KG1 (cell line): ENCODE measurements around the gene ITM2A.

Experiments
- DNase-seq: peaks from one replicate; lab custom pipeline; 2025; lab: John Stamatoyannopoulos, UW

Gene ITM2A

DNA sequence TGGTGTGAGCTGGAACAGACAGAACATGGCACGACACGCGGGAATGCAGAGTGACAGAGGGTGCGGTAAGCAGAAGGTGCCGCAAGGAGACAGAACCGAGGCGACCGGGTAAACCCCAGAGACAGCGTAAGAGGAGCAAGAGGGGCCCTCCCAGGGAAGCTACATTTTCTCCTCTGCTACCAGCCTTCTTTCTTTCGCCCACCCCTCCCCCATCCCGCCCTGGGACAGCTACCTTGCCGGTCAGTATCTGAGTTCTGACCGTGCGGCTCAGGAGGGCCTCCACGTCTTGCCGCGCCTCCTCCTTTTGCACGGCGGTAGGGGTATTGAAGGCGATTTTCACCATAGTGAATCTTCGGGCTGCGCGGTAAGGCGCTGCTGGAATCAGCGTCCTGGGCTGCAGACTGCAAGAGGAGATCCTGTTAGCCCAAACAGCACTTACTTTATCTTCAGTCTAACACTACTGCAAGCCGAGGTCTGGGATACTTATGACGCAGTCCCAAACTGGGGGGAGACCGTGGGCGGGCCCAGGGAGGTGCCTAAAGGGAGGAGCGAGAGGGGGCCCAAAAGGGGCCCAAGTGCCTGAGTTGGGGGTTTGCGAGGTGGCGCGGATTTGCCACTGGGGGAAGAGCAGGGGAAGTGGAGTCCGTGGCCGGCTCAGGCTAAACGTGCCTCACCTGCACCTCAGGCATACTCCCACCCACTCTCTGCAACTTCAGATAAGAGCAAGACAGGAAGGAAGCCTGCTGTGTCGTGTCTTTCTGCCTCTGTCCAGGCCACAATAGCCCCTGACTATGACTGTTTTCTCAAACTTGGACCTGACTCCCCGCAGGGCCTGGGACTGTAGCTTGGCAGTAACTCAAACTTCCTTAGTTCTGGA is at the start of gene ITM2A:
Gene ITM2A (minus strand): TSS at position 462 of the 877 bp plus-strand sequence. CDS start 119 bp downstream, at position 343.
- DNase-seq = peak; percentile 15

DNA sequence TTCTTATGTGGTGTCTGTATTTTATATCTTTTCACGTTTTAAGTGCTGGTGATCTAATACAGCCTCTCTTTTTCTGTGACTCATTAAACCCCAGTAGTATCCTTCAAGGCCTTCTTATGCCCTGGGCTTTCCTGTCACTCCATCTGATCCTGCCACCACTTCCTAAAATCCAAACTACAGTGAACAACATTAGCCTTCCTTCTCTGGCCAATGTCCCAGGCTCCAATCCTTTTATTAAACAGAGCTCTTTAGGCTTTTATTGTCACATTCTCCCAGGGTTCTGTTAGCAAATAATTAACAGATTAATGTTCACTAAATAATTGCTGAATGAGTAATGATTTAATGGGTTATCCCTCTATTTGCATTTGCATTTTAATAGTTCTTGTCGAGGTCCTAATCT is 47.9 kb upstream of the ITM2A start:
- DNase-seq = no peak

- no peak for DNase-seq
These were observed 46.8 kb upstream of the ITM2A start for GRCh38 chrX:79413963-79414362.

GRCh38 chrX:79412972-79413371 is 45.8 kb upstream of the ITM2A start:
- DNase-seq = peak; percentile 1

GRCh38 chrX:79412166-79412565 is 45.0 kb upstream of the ITM2A start:
- no peak for DNase-seq

DNA sequence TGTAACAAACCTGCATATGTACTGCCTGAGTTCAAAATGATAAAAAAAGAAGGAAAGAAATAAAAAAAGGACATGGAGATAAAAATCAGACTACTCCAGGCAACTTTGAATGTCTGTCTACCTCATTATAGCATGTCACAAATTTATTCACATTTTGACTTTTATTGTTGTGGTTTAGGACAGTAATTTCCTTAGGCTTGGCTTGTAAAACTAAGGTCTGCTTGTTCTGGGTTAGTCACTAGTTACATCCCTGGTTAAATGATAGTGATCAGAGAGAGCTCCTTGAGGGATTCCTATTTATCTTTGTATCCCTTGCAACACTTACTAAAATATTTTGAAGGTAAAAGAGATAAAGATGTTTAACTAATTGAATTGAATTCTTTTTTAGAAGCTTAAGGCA is 42.5 kb upstream of the ITM2A start:
- no peak for DNase-seq

DNA sequence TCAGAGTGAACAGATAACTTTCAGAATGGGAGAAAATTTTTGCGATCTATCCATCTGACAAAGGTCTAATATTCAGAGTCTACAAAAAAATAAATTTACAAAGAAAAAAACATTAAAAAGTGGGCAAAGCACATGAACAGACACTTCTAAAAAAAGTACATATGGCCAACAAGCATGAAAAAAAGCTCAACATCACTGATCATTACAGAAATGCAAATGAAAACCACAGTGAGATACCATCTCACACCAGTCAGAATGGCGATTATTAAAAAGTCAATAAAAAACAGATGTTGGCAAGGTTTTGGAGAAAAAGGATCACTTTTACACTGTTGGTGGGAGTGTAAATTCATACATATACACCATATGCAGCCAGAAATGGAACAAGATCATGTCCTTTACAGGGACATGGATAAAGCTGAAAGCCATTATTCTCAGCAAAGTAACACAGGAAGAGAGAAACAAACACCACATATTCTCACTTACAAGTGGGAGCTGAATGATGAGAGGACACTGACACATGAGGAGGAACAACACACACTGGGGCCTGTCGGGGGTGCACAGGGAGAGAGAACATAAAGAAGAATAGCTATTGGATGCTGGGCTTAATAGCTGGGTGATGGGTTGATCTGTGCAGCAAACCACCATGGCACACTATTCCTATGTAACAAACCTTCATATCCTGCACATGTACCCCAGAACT is 41.6 kb upstream of the ITM2A start:
- DNase-seq = no peak

- no peak for DNase-seq
These were observed 33.5 kb upstream of the ITM2A start for GRCh38 chrX:79400623-79401022.

- no peak for DNase-seq
These were observed 8.2 kb upstream of the ITM2A start for GRCh38 chrX:79375340-79375739.

DNA sequence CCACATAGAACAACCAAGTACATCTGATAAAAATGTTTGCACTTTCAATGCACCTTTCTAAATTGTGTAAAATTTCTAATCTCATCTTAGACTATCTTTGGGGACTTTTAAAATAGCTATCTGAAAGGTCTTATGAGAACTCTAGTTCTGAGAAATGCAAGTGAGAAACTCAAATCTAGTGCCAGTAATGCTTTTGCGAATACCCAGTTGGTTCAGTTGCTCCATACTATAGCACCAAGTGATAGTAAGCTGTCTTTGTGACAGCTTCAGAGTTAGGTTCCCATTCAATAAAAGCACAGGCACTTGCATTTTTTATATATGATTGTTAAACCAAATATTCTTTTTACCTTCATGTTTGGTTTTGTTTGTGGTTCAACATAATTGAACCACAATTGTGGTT is 4.5 kb upstream of the ITM2A start:
- DNase-seq = no peak

DNA sequence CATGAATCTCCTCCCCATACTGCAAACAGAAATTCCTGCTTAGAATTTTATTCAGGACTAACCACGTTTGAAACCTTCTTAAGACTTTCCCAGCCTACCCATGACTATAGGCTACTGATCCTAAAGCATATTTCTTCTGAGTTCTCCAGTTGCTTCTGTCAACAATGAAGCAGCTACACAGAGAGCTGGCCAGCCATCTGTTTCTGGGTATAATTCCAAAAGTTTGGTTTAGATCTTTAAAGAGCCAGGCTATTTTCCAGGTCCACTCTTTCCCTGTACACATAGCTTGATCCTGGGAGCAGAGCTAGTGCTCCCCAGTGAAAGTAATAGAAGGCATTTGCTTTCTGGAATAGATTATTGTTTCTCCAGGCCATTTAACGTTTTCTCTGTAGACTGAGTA is 4.0 kb upstream of the ITM2A start:
- no peak for DNase-seq

DNA sequence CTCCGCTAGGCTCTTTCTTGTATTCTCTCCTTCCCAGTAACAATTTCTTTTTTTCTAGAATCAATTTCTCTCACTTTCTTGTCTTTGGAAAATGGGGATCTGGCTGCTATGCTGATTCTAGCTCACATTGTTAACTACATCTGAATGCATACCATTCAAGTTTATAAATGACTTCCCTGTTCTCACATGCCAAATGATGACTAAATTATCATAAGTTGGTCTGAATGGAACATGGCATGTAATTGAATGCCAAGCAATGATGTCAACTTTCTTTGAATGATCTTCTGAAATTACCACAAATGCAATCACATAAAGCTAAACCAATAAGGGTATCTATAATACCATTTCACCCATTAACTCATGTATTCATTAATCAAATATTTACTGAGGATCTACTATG is 2.7 kb upstream of the ITM2A start:
- no peak for DNase-seq

GRCh38 chrX:79368441-79368840 is 1.3 kb upstream of the ITM2A start:
- no peak for DNase-seq

DNA sequence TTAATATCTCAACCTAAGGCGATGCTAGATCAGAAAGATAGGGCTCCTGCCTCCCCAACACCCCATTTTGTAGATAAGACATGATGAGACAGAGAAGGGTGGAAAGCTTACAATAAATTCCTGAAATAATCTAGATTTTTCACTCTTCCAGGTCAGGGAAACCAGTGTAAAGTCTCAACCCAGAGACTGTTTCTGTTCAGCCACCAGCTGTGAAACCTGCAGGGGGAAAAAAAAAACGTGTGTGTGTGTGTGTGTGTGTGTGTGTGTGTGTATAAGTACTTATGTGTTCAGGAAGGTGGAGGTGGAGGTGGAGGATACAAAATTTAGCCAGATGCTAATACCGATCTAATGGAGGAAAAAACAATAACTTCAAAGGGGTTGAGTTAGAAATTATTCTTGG is 773 bp upstream of the ITM2A start:
- DNase-seq = no peak

GRCh38 chrX:79366556-79366872 is 620 bp downstream of the ITM2A start:
- no peak for DNase-seq

DNA sequence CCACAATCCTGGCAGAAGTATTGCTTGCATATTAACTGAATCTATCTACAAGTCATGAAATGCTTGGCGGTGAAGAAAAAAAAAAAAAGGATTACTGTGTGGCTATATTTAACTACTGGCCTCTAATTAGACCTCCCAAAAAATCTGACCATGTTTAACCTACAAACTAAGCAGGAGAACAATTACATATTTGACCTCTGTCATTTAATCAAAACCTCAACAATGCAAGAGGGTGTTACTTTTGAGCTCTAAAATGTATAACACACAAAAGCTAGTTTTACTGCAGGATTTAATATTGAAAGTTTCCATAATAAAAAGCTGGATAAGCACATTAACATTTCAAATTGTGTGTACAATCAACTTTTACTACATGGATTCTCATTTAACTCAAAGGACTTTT is 1.5 kb downstream of the ITM2A start:
- DNase-seq = no peak

GRCh38 chrX:79364306-79364705 is 2.8 kb downstream of the ITM2A start:
- DNase-seq = no peak

DNA sequence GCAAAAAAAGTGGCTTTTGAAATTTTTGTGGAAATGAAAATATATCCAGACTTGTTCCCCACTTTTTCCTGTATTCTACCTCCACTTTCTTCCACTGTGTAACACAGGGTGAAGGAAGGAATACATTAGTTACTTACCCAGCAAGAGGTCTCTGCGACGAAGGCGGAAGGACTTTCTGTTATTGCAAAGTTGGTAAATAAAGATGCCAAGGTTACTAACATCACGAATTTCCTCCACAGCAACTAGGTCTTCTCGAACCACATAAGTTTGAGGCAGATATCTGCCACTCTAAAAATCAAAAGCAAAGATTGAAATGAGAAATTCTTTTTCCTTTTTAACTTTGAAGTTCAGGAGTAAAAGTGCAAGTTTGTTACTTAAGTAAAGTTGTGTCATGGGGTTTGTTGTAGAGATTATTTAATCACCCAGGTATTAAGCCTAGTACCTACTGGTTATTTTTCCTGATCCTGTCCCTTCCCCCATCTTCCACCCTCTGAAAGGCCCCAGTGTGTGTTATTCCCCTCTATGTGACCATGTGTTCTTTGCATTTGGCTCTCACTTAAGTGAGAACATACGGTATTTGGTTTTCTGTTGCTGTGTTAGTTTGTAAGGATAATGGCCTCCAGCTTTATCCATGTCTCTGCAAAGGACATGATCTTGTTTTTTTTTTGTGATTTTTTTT is 5.8 kb downstream of the ITM2A start:
- no peak for DNase-seq

DNA sequence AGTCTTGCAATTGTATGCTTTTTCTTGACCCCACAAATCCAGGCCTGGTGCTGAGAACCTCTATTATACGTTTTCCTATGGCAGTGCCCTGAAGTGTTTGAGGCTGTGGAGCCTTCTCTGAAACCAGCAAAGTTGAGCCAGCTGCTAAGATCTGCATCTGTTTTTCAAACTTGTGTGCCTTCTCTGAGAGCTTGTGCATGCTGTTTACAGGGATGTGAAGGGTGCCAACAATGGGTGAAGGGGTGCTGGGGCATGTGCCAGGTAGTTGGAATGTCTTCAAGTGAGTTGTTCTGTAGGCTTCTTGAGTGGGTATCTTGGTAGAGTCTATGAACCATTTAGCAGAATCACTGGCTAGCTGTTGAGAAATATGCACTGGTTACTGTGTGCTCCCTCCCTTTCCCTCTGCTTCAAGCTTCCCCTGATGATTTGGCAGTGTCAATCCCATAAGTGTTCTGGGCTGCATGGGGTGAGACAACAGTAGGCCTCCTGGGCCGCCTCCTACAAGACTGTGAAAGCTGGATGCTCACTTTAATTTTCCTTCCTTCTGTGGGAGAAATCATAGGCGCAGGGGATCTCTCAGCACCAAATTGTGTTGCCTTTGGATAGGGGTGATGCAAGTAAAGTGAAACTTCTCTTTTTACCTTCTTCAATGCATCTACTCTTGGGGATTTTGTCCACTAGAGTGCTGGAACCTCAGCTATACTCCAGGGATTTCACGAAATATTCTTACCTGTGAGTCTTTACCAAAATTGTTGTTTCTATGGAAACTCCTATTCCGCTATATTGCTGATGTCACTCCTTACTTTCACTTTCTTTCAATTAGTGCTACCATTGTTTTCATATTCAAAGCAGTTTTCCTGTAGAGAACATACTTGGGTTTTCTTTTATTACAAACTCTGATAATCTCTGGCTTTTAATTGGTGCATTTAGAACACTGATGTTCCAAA is 30.0 kb downstream of the ITM2A start:
- DNase-seq = no peak

DNA sequence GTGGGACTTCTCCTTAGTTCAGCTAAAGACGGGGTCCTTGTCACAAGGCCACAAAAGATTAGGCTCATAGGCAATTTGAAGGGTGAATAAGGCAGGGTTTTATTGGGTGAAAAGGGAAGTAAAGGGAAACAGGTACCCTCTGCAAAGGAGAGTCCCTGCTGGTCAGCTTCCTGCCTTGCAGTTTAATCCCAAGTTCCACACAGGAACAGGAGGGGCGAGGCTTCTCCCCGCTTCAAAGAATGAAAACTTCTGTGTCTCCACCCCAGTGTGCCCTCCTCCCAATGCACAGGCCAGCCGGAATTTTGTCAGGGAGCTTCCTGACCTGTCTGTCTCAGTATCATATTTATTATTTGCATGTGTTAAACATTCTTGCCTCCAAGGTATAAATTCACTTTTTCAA is 37.1 kb downstream of the ITM2A start:
- DNase-seq = no peak

- DNase-seq = no peak
These were observed 41.7 kb downstream of the ITM2A start for GRCh38 chrX:79325263-79325958.
